NCI-H226 (cell line): ENCODE measurements around the gene MOCS3.

Experiments
- DNase-seq: peaks from one replicate; pipeline ENCODE4 v3.0.0-alpha.2; 2015

The MOCS3 gene

GRCh38 chr20:50982363-50982762, 23.7 kb downstream of the MOCS3 start:
- peak; percentile 66 for DNase-seq

DNA sequence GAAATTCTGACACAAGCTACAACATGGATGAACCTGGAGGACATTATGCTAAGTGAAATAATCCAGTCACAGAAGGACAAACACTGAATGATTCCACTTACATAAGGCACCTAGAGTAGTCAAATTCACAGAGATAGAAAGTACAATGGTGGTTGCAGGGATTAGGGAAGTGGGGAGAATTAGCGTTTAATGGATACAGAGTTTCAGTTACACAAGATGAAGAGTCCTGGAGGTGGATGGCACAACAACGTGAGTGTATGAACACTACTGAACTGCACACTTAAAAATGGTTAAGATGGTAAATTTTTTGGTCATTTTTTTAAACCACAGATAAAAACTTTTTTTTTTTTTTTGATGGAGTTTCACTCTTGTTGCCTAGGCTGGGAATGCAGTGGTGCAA, 24.7 kb downstream of the MOCS3 start:
- DNase-seq, result no peak

DNA sequence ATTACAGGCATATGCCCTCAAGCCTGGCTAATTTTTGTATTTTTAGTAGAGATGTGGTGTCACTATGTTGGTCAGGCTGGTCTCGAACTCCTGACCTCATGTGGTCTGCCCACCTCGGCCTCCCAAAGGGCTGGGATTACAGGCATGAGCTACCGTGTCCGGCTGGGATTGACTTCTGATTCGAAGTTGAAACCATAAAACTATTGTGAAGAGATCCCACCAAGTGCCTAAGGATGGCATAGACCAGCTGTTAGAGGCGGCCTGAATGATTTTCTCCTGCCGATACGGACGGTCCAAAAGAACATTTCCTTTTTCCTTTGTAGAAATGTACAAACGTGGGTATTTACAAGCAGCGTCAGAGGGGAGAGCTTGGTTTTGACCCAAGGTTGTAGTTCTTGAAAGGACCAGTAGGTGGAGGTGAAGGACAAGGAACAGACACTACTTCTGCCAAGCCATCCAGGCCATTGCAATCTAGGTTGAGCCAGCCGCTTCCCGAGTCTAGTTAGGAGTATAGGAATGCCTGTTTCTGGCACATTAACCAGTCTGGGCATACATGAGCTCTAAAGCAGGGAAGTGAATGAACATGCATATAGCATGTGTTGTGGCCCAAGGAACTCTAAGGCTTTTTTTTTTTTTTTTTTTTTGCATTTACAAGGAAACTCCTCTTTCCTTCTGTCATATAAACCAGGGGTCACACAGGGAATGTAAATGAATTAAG, 29.0 kb downstream of the MOCS3 start:
- peak; percentile 66 for DNase-seq

- no peak for DNase-seq
These were observed 32.5 kb downstream of the MOCS3 start for GRCh38 chr20:50991076-50991475.

DNA sequence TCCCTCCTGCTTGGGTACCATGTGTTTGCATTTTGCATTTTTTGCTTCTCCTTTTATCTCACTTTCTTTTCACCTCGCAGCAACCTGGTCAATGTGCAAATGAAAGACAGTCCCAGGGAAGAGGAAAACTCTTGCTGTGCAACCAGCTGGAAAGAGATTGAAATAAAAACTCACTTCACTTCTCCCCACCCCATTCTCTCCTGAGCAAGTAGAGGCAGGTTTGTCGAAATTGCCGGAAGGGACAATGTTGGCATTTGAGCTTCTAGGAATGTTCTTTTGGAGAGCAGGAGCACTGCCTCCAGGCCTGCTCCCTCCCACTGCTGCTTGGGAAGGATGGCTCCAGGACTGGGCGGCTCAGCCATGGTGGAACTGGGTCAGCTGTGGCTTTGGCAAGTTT, 33.7 kb downstream of the MOCS3 start:
- no peak for DNase-seq

DNA sequence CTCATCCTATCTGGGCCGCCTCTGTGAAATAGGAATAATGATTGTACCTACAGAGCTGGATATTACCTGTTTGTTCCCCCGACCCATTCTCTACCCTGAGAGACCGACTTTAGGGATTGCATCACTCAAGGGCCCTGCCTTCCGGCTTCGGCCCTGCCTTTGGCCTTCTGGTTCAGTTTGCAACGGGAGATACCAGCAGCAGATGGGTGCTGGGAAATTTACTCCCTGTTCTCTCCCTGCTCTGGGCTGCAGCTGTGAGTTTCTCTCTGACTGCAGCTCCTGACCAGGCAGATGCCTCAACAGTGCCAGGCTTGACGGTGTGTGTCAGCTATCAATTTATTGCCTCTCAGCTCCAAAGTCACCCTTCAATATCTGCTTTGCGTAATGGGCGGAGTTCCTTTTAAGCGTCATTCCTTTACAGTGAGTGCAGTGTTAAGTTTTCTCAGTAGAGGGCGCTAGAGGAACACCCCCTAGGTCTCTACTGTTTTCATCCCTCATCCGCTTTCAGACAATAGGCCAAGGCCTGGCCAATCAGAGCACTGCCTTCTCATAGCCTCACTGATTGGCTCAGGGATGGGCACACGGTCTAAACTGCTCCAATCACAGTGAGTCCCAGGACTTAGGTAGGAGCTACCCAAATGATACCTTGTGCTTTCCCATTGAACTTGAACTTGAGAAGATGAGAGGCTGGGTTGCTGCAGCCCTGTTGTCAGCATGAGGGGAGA, 34.3 kb downstream of the MOCS3 start:
- peak; percentile 69 for DNase-seq

- DNase-seq, result no peak
These were observed 35.3 kb downstream of the MOCS3 start for GRCh38 chr20:50993876-50994275.

GRCh38 chr20:50995506-50995905, 36.9 kb downstream of the MOCS3 start:
- DNase-seq, result peak; percentile 35

DNA sequence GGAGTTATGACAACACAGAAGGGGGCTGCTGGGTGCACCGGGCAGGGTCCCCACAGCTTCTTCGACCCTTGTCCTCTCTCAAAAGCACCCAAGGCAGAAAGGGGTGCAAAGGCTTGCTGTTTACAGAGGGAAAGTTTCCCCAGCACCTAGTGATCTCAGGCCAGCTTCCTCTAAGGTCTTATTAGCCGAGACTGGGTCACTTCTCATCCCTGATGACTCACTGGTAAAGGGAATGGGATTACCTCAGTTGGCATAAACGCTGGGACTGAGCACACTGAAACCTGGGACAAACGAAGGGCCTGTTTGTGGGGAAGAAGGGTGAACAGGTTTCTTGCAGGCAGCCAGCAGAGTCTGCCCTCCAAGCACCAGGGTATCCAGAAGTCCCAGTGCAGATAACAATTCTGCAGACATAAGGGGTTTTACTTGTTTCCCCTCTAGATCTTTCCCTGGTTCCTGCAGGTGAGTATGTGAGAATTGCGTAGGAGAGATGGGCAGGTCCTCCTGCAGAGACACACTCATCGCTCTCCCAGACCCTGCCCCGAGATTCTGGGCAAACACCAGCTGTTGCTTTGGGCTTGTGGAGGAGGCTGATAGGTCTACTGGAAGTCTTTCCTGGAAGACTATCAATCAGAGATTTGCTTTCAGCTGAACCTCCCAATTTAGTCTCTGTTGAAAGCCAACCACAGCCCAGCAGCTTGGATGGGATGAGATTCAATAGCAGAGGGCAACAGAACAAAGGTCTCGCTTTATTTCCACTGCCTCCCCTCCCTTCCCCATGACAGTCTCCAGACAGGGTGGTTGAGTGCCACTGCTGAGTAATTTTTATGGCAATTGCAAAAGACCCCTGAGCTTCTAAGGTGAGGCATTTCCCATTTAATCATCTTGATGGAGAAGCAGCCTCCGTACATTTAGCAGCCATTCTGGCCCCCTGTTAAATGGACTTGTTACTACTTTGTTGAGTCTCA, 38.6 kb downstream of the MOCS3 start:
- no peak for DNase-seq

GRCh38 chr20:50999355-50999754, 40.7 kb downstream of the MOCS3 start:
- DNase-seq, result no peak

DNA sequence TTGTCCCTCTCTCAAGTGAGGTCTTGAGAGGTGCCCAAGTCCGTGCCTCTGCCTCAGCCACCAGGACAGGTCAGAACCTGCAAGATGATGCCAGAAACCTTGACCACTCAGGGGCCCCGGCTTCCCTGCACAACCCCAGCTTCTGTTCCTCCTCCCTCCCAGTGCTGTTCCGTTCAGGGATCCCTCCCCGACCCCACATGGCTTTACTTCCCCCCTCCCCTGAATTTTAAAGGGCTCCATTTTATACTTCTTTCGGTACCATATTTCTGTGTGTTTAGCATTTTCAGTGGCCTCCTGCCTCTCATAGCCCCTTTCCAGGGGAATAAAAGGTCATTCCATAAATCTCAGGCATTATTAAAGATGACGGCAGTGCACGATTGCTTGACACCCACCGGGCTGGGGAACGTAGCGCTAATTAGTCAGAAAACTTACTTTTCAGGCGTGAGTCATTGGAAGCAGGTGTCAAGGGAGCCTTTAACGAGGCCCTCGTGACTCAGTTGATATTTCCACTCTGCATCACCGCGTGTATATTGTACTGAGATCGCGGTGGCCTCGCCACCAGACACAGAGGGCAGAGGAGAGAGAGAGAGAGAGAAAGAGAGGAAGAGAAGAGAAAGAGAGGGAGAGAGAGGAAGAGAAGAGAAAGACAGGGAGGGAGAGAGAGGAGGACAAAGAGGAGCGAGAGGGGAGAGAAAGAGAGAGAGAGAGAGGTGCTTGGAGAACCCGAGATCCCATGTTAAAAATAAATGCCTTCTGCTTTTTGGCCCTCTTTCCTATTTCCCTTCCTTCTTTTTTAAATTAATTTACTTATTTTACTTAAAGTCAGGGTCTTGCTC, 43.0 kb downstream of the MOCS3 start:
- DNase-seq, result no peak

GRCh38 chr20:51002633-51003032, 44.0 kb downstream of the MOCS3 start:
- DNase-seq, result no peak

DNA sequence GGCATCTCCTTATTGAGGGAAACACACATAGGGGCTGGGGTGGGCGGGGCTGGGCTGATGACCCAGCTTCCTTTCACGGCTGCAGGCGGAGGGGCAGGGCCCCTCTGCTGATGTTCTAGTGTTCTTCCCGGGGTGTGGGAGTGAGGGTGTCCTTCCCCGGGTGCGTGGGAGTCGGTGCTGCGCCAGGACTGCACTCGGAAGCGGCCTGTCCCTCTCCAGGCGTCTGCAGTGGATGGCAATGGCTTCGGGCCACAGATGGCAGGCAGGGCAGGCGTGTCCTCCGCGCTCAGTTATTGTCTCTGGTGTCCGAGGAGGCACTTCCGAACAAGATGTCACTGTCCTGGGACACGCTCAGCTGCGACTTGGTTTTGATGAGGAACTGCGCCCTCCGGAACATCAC, 45.1 kb downstream of the MOCS3 start:
- no peak for DNase-seq

DNA sequence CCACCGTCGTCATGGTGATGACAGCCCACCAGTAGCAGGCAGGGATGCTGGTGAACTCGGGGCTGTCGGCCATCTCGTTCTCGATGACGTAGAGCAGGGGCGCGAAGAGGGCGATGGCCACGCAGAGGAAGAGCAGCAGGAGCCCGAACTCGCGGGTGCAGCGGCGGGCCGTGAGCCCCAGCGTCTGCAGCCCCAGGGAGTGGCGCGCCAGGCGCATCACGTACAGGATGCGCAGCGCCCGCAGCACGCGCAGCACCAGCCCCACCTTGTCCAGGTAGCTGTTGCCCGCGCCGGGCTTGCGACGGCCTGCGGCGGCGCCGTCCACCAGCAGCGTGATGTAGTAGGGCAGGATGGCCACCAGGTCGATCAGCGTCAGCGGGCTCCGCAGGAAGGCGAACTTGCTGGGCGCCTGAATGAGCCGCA, 45.7 kb downstream of the MOCS3 start:
- DNase-seq, result no peak

GRCh38 chr20:51004781-51005180, 46.2 kb downstream of the MOCS3 start:
- DNase-seq, result no peak

GRCh38 chr20:51005214-51005613, 46.6 kb downstream of the MOCS3 start:
- no peak for DNase-seq

- peak; percentile 16 for DNase-seq
These were observed 50.1 kb downstream of the MOCS3 start for GRCh38 chr20:51008718-51009117.

DNA sequence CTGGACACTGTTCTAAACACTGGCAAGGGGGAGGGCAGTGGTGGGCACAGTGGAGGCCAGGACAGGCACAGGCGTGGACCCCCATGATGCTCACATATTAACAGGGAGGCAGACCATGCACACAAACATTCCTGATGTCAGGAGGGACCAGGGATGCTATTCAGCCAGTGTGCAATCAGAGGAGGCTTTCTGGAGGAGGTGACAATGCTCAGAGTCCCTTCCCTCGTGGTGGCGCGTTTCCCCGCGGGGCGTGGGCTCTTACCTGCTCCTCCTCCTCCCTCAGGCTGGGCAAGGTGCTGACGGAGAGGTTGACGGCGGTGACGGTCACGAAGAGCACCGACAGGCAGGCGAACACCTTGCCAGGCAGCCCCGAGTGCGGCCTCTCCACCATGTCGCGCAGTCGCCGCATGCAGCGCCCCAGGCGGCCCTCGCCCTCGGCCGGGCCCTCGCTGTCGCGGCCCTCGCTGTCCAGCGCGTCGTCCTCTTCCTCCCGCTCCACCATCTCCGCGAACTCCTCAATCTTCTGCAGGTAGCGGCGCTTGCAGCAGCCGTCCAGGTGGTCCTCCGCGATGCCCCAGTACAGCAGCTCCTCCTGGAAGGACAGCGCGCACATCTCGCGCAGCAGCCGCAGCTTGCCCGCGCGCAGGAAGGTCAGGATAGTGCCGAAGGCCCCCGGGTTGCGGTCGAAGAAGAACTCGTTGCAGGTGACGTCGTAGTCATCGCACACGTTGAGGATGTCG, 50.9 kb downstream of the MOCS3 start:
- no peak for DNase-seq

DNA sequence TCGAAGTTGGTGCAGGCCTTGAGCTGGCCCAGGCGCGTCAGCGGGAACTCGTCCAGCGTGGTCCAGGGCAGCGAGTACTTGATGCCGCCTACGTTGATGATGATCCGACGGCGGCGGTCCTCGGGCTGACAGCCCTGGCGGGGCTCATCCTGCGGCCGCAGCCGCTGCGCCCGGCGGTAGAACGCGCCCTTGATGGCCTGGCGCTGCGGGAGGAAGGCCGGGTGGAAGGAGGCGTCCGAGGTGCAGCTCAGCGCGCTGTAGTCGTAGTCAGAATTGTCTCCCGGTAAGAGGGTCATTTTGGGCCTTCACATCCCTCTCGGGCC, 51.4 kb downstream of the MOCS3 start:
- no peak for DNase-seq

DNA sequence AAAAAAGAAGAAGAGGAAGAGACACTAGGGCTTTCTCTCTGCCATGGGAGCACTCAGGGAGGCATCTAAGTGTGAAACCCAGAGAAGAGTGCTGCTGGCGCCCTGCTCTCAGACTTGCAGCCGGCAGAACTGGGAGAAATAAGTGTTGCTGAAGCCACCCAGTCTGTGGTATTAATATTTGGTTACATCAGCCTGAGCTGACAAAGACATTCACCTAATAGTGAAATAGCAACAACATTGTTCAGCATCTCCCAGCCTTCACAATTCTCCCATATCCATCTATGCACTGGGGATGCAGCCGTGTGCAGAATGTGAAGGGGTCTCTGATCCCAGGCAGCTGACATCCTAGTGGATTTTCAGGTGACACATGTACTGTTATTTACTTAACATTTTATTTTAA, 52.3 kb downstream of the MOCS3 start:
- no peak for DNase-seq

GRCh38 chr20:51011479-51011878, 52.9 kb downstream of the MOCS3 start:
- no peak for DNase-seq

GRCh38 chr20:51012357-51012756, 53.7 kb downstream of the MOCS3 start:
- no peak for DNase-seq
